Activated T-helper 2 cell treated with anti-CD3 and anti-CD28 coated beads, Interferon-gamma antibody, Interleukin-2, Interleukin-4, amounts not matched to agents 10 μg/mL and 5 μg/mL and 100 μg/mL, durations not matched to agents 14 hours and 24 hours and 36 hours (primary cell): ENCODE results near the gene DNAJC7. TPM values are rescaled to one million over a fixed set of nuclear protein-coding genes. Genes with fewer than 3 reads are reported as not detected.

Experiments
- DNase-seq: peaks from one replicate; pipeline ENCODE4 v3.0.0; 2021; ENCODE audit warnings: low spot score
- H3K27ac Mint-ChIP-seq: one replicate; pipeline ENCODE4 v1.8.0; 2021; ENCODE audit warnings: mixed read lengths
- H3K27me3 Mint-ChIP-seq: one replicate; pipeline ENCODE4 v1.8.0; 2021; ENCODE audit warnings: low read depth, mixed read lengths
- H3K36me3 Mint-ChIP-seq: one replicate; pipeline ENCODE4 v1.8.0; 2021; ENCODE audit warnings: low read depth, mixed read lengths
- H3K4me1 Mint-ChIP-seq: one replicate; pipeline ENCODE4 v1.8.0; 2021; ENCODE audit warnings: low read depth, mixed read lengths
- H3K4me3 Mint-ChIP-seq: one replicate; pipeline ENCODE4 v1.8.0; 2021; ENCODE audit warnings: low read depth, mild to moderate bottlenecking, moderate library complexity, mixed read lengths
- H3K9me3 Mint-ChIP-seq: one replicate; pipeline ENCODE4 v1.8.0; 2021; ENCODE audit warnings: mixed read lengths
- intact Hi-C: fragments of 100-400 bp; cut with micrococcal nuclease; formaldehyde crosslinking; loops from one replicate; pipeline ENCODE4 v1.15.1; 2023
- total RNA-seq: library from RNA; stranded (reverse); gene quantifications from 2 replicates; pipeline ENCODE4 v1.2.3, GENCODE V29; 2022

DNAJC7 gene, protein sequence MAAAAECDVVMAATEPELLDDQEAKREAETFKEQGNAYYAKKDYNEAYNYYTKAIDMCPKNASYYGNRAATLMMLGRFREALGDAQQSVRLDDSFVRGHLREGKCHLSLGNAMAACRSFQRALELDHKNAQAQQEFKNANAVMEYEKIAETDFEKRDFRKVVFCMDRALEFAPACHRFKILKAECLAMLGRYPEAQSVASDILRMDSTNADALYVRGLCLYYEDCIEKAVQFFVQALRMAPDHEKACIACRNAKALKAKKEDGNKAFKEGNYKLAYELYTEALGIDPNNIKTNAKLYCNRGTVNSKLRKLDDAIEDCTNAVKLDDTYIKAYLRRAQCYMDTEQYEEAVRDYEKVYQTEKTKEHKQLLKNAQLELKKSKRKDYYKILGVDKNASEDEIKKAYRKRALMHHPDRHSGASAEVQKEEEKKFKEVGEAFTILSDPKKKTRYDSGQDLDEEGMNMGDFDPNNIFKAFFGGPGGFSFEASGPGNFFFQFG
- total RNA-seq = 103 and 115 TPM in 2 replicates

DNA sequence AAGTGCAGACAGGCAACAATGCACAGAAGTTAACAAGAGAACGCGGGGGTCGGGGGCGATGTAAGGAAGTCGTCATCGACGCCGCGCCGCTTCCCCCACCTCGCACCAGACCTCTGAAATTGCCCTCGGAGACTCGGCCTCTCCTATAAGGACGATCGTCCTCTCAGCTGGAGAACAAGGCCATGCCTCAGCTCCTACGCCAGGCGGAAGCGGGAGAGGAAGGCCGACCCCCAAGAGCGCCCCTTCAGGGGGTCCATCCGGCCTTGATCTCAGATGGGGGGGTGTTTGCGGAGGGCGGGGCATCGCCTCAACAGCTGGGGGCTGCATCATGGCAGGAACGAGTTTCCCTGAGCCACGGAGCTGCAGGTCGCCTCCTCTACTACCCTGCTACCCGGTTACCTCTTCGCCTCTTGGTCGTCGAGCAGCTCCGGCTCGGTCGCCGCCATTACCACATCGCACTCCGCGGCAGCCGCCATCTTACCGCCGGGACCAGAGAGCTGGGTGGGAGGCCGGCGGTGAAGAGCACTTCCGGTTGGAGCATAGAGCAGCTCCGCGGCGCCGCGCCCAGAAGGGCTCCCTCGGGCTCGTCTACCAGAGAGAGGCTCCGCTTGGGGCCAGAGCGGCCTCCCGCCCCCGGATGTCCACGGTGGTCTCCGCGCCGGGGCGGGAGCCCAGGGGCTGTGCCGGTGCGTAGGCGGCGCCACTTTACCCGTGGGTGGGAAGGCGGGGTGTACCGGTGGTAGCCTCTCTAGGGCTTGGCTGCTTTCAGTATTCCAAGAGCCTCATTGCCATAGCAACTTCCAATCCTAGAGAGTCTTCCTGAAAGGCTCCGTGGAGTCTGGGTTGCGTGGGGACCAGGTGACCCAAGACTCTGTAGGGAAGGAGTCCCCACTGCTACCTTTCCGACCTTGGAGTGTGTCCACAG lies at the start of gene DNAJC7:
Gene DNAJC7 (minus strand): TSS at position 499 of the 925 bp plus-strand sequence. CDS start 23 bp downstream, at position 476.
- H3K27me3 Mint-ChIP-seq = no peaks in the 10 kb centered on the region
- peak within 1 kb of the TSS; percentile 93 for H3K27ac Mint-ChIP-seq
- H3K36me3 Mint-ChIP-seq = peaks cover 13% of the 10 kb centered on the region
- peak; percentile 86 for DNase-seq
- H3K4me3 Mint-ChIP-seq = peak within 1 kb of the TSS; percentile 99
- H3K4me1 Mint-ChIP-seq = peaks cover 45% of the 10 kb centered on the region
- intact Hi-C loops = loop anchor here (1.0 to 10.0 kb wide), 2 partner anchors 51 to 152 kb away; partner anchors contain the start of genes CNP and KLHL11
- H3K9me3 Mint-ChIP-seq = peaks cover 4% of the 10 kb centered on the region

DNA sequence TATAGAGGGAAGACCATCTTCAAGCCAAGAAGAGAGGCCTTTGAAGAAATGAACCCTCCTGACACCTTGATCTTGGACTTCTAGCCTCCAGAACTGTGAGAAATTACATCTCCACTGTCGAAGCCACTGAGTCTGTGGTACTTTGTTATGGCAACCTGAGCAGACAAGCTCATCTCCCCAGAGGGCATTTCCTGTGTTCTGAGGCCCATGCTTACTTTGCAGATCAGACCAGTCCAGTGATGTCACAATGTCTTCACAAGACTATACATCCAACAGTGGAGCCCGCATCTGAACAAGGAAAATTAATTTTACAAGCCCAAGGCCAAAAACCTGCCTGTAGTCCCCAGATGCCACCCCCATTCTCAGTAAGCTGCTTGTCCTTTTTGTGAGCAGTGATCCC lies 48.0 kb upstream of the DNAJC7 start:
- DNase-seq = no peak
- Mint-ChIP-seq H3K27ac (no peak overlapping the region), H3K4me3 (no peak overlapping the region), H3K9me3 (no peaks in the 10 kb centered on the region), H3K4me1 (peaks cover 10% of the 10 kb centered on the region), H3K27me3 (no peaks in the 10 kb centered on the region), H3K36me3 (no peaks in the 10 kb centered on the region)
- intact Hi-C loops = no loop called here

GRCh38 chr17:42062681-42063080 lies 45.4 kb upstream of the DNAJC7 start:
- intact Hi-C loops = no loop called here
- Mint-ChIP-seq H3K27me3 (no peaks in the 10 kb centered on the region), H3K9me3 (no peaks in the 10 kb centered on the region), H3K36me3 (no peaks in the 10 kb centered on the region), H3K4me1 (peaks cover 10% of the 10 kb centered on the region), H3K27ac (no peak overlapping the region), H3K4me3 (no peak overlapping the region)
- no peak for DNase-seq

GRCh38 chr17:42061646-42062487 lies 44.6 kb upstream of the DNAJC7 start:
- Mint-ChIP-seq H3K27me3 (no peaks in the 10 kb centered on the region), H3K4me1 (peaks cover 10% of the 10 kb centered on the region), H3K36me3 (no peaks in the 10 kb centered on the region), H3K4me3 (no peak overlapping the region), H3K27ac (no peak overlapping the region), H3K9me3 (no peaks in the 10 kb centered on the region)
- intact Hi-C loops = no loop called here
- no peak for DNase-seq

GRCh38 chr17:42060231-42060630 lies 43.0 kb upstream of the DNAJC7 start:
- Mint-ChIP-seq H3K27me3 (no peaks in the 10 kb centered on the region), H3K27ac (no peak overlapping the region), H3K9me3 (no peaks in the 10 kb centered on the region), H3K4me3 (no peak overlapping the region), H3K36me3 (no peaks in the 10 kb centered on the region), H3K4me1 (peaks cover 9% of the 10 kb centered on the region)
- intact Hi-C loops = no loop called here
- DNase-seq = no peak

DNA sequence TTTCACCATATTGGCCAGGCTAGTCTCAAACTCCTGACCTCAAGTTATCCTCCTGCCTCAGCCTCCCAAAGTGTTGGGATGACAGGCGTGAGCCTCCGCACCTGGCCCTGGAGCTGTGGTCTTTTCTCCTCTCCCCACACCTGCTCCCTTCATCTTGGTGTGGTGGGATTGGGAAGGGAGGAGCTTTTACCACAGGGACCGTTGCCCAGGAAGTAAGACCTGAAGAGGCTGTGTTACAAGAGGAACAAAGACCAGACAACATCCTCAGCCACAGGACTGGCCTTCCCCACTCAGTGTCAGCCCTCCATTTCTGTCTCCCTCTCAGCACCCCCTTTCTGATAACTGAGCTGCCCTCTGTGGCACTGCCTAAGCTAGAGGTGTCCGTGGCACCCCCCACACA lies 42.6 kb upstream of the DNAJC7 start:
- Mint-ChIP-seq H3K36me3 (no peaks in the 10 kb centered on the region), H3K27ac (no peak overlapping the region), H3K4me3 (no peak overlapping the region), H3K9me3 (no peaks in the 10 kb centered on the region), H3K4me1 (peaks cover 5% of the 10 kb centered on the region), H3K27me3 (peaks cover 2% of the 10 kb centered on the region)
- DNase-seq = no peak
- intact Hi-C loops = no loop called here

GRCh38 chr17:42058063-42058462 lies 40.8 kb upstream of the DNAJC7 start:
- Mint-ChIP-seq H3K36me3 (no peaks in the 10 kb centered on the region), H3K4me1 (no peaks in the 10 kb centered on the region), H3K4me3 (no peak overlapping the region), H3K27me3 (peaks cover 14% of the 10 kb centered on the region), H3K9me3 (no peaks in the 10 kb centered on the region), H3K27ac (no peak overlapping the region)
- no peak for DNase-seq
- intact Hi-C loops = no loop called here

DNA sequence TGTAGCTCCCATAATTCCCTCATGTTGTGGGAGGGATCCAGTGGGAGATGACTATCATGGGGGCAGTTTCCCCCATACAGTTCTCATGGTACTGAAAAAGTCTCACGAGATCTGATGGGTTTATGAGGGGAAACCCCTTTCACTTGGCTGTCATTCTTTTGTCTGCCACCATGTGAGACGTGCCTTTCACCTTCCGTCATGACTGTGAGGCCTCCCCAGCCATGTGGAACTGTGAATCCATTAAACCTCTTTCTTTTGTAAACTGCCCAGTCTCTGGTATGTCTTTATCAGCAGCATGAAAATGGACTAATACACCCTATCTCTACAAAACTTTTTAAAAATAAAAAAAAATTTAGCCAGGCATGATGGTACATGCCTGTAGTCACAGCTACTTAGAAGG lies 39.4 kb upstream of the DNAJC7 start:
- Mint-ChIP-seq H3K27ac (no peak overlapping the region), H3K27me3 (peaks cover 28% of the 10 kb centered on the region), H3K4me1 (no peaks in the 10 kb centered on the region), H3K9me3 (no peaks in the 10 kb centered on the region), H3K36me3 (no peaks in the 10 kb centered on the region), H3K4me3 (no peak overlapping the region)
- intact Hi-C loops = no loop called here
- DNase-seq = no peak

DNA sequence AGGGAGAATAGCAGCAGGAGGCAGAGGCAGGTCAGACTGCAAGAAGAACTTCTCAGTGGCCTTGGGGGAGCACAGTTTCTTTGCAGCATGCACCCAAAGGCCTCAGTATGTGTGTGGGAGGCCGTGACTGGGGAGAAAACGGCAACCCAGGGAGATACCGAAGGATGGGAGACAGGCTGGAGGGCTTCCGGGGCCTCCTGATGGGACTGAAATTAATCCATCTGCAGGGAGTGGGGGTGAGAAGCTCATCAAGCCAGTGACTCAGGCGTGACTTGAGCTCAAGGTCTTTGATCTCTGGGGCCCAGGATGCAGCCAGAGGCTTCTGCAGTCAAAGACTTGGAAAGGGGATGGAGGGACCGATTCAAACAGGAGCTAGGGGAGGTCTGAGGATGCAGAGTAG lies 38.3 kb upstream of the DNAJC7 start:
- intact Hi-C loops = no loop called here
- Mint-ChIP-seq H3K36me3 (no peaks in the 10 kb centered on the region), H3K9me3 (no peaks in the 10 kb centered on the region), H3K27me3 (peaks cover 38% of the 10 kb centered on the region), H3K4me1 (peaks cover 4% of the 10 kb centered on the region), H3K4me3 (no peak overlapping the region), H3K27ac (no peak overlapping the region)
- DNase-seq = no peak

- H3K27me3 Mint-ChIP-seq = peaks cover 40% of the 10 kb centered on the region
- H3K36me3 Mint-ChIP-seq = no peaks in the 10 kb centered on the region
- no peak for DNase-seq
- no peak overlapping the region for H3K4me3 Mint-ChIP-seq
- H3K4me1 Mint-ChIP-seq = peaks cover 4% of the 10 kb centered on the region
- H3K27ac Mint-ChIP-seq = no peak overlapping the region
- no peaks in the 10 kb centered on the region for H3K9me3 Mint-ChIP-seq
- intact Hi-C loops = no loop called here
These were observed 37.8 kb upstream of the DNAJC7 start for GRCh38 chr17:42055027-42055426.

DNA sequence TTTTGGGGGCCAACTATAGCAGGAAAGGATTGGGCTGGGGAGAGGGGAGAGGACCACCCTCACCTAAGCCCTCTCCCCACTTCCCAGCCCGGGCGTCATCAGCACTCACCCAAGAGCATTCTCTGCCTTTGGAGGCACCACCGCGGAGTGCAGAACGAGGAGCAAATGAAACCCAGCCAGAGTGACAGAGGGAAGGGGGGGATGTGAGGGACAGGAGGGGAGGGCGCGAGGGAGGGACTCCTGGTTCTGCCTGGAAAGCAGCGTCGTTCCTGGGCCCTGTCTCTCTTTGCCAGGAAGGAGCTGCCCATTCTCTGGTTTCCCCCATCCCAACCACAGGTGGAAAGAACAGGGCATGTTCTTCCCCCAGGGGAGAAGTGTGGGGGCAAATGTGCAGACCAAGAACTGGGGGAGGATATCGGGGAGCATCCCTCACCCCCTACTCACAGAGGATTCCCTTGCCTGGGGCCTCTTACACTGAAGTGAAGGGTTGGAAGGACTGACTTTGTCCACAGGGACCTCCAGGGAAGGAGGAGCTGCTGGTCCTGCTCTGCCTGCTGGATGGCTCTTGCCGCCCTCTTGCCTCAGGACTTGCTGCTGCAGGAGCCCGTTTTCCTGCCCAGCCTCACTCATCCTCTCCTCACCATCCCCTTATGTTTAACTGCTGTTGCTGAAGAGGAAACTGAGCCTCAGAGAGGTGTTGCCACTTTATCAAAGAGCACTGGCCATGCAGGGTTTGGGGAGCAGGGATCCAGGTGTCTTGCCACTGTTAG lies 36.7 kb upstream of the DNAJC7 start:
- Mint-ChIP-seq H3K27ac (no peak overlapping the region), H3K36me3 (no peaks in the 10 kb centered on the region), H3K27me3 (peaks cover 51% of the 10 kb centered on the region), H3K9me3 (no peaks in the 10 kb centered on the region), H3K4me1 (peaks cover 4% of the 10 kb centered on the region), H3K4me3 (no peak overlapping the region)
- intact Hi-C loops = no loop called here
- DNase-seq = no peak
